Activated CD4-positive, alpha-beta T cell treated with anti-CD3 and anti-CD28 coated beads for 4 hours (primary cell): Measurements from ENCODE around the gene NPY1R.

ENCODE experiments used
- DNase-seq, 2 donors: peaks; one replicate each; pipeline ENCODE4 v3.0.0-alpha.2; 2020

The NPY1R gene

DNA sequence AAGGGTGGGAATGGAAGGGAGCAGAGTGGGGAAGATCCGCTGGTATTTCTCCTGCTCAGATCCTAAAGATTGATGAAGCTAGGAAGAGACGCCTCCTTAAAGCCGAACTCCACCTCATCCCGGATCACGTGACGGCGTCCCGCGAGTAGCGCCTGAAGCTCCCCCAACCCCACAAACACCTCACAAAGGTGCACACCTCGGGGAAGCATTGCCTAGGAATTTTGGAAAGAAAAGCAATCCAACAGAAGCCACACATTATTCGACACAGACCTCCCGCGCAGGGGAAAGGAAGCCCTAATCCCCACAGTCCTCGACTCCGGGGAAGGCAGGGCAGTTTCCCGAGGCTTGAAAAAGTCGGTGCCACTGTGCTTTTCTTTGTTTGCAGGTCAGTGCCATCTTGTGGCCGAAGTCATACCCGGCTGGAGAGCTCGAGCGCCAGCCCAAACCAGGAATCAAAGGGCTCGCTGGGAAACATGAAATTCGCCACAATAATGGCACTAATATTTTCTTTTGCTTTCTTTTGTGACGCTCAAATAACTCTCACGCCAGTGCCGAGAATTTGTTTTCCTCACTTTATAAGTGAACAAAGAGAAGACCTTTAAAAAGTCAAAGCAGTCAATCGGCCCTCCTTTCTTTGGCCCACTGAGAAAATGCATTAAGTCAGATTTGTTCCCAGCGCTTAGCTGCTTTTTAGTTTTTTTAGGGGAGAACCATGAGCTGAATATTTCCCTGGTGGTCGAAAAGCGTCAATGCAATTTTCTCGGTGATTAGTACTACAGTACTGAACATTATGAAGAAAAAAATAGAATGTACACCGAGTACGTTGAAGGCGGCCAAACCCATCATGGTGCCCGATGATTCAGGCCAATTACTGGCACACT, at the start of gene NPY1R:
TSS of gene NPY1R (minus strand) at position 71 of the 881 bp plus-strand sequence. CDS start 6,042 bp downstream, outside the sequence.
- peak in 1 of 2 donors; percentile 1 for DNase-seq

DNA sequence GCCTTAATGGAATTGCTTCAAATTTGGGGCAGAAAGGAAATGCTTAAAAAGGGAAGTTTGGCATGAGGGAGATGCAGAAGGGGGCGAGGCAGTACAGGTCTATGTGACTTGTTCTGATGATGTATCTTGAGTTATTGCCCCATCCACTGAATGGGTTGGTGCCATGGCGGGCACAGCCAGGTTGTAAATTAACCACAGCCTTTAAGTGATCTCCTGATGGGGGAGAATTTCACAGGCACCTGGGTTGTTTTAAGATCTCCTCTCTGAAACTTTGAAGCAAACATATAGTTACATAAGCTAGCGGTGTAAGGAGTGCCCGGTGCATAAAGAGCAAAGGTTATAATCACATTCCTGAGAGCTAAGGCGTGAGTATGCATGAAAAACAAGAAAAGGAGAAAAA, 48.3 kb upstream of the NPY1R start:
- no peak for DNase-seq

DNA sequence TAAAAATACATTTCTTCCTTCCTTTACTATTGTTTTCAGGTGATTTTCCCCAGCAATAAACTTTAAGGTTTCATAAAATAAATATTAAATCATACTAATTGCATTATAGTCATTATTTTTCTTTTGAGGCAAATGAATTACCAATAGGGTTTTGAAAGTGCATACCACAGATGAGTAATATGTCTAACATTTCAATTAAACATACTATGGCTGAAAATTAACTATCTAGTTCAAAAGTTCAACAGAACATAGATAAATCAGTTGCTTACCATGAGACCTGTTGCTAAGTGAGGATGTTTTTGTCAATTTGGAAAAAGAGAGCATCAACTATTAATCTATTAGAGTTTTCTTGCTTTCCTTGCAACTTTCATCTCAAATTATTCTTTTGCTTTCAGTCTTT, 46.3 kb upstream of the NPY1R start:
- DNase-seq, result no peak

DNA sequence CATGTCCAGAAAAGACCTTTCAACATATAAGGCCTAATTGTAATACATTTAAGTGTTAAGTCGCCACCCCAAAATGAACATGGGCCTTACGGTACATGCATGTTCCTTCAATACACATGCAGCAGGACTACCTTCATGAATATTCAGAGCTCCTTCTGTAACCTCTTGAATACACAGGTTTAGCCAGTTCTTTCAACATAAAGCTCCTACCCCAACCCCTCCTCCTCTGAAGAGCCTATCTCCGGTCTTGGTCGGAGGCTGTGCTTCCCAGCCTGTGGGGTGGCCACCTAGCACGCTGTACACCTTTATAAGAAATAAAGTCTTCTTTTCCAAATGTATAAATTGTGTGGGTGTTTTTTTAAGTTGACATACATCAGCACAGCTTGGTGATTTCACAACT, 39.6 kb upstream of the NPY1R start:
- no peak for DNase-seq

DNA sequence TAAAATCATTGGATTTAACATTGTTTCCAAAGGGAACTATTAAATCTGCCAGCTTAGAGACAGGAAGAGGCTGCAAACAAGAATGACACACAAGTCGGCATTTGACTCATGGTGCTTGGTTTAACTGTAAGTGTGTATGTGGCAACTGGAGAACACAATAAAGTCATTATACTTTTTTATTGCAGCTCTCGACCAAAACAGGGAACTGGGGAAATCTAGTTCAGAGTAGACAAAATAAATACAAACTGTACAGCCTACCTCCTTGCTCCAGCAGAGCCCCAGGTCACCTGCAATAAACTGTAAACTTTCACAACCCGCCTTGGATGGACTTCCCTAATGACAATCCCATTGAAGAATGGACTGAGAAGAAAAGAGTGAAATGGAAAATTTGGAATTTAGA, 35.3 kb upstream of the NPY1R start:
- DNase-seq, result no peak

DNA sequence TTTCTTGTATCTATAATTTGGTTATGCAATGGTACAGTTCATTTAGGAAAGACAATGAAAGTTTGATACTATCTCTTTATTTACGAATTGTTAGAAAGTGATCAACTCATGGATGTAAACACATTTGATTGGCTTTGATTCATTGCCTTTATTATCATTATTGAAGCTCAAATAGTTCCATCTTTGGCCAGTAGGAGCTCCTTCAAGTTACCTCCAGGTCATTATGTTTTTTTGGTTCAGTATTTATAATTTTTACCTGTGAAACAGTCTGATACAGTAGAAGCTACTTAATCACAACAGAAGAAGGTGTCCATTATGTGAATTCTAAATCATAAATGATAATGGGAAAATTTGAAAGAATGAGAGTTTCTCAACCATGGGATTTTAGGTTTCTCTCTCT, 23.7 kb upstream of the NPY1R start:
- no peak for DNase-seq

DNA sequence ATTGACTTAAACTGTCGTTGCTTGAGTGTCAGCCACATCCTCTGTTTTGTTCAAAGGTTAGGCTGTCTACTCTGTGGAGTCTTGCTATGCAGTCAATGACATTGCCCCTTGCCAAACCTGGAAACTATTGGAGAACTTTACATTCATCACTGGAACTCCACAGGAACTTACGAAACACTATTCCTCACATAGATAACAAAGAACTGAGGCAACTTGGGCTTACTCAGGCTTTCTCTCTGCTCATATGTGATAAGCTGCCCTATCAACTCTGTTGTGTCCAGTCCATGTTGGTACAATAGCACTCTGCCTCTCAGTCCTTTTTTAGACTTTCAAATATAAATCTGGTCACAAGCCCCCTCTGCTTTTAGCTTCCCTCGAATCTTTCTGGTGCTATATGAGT, 20.7 kb upstream of the NPY1R start:
- DNase-seq, result no peak

DNA sequence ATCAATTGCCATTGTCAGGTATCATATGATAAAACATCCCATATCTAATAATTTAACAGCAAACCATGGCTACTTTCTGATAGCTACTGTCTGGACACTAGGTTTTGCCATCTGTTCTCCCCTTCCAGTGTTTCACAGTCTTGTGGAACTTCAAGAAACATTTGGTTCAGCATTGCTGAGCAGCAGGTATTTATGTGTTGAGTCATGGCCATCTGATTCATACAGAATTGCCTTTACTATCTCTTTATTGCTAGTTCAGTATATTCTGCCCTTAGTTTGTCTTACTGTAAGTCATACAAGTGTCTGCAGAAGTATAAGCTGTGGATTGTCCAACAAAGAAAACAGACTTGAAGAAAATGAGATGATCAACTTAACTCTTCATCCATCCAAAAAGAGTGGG, 18.3 kb upstream of the NPY1R start:
- DNase-seq, result no peak

DNA sequence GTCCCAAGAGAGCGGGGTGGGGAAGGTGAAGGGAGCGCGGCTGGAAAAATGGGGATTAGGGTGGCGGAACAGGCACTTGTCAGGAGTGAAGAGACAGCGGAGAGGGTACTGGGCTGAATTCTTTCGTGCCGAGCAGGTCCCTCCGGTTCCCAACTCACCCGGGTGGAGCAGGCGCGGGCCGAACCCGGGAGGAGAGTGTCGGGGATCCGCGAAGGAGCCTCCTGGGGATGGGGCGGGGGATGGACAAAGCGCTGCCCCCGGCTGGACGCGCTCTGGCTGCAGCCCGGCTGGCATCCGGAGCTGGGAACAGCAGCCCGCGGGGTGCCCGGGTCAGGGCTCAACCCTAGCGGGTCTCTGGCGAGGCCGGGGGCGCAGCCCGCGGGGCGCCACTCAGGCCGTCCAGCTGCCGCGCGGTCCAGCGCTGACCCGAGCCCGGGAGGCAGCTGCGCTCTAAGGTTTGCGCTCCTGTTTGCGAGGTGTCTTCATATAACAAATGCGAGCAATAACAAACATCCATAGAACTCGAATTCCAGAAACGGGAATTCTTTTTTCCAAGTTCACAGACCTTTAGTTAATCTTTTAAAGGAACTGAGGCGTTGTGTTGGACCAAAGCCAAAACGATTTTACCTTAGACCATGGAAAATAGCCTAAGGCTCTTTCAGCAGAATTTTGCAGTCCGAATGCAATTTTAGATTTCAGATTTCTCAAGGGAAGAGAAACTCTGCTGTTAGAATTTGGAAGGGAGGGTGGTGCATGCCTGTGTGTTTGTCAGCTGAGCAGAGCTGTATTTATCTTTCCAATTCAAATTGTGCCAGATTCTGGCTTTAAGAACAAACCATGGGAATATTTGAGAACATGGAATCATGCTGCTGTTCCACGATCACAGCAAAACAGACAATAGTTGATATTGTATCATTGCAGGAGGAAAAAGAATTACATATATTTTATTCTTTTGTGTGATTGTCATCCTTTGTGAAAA, 12.0 kb upstream of the NPY1R start:
- no peak for DNase-seq

DNA sequence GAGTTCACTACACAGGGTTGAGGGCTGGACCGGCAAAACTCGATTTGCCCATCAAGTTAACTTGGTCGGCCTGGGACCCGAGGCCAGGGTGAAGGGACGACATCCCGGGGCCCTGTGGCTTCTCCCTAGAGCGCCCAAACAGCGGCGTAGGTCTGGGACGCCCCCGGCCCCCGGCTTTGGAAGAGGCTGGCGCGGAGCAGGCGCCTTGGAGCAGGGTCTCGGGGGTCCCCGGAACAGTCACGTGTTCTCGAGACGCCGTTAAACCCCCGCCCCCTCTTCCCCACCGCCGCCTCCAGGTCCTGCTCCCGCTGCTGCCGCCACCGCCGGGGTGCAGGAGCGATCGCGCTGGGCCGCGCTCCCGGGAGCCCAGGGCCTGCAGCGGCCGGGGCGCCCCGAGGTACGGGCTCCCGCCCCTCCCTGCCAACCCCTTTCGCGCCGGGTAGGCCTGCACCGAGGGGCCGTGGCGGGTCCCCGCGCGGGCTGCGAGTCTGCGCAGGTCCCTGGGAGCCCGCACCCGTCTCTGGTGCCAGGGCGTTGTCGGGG, 11.3 kb upstream of the NPY1R start, which contains the start of gene NPY5R:
TSS of gene NPY5R (plus strand) at position 289 of the 543 bp plus-strand sequence. CDS start 6,382 bp downstream, outside the sequence.
- no peak for DNase-seq

DNA sequence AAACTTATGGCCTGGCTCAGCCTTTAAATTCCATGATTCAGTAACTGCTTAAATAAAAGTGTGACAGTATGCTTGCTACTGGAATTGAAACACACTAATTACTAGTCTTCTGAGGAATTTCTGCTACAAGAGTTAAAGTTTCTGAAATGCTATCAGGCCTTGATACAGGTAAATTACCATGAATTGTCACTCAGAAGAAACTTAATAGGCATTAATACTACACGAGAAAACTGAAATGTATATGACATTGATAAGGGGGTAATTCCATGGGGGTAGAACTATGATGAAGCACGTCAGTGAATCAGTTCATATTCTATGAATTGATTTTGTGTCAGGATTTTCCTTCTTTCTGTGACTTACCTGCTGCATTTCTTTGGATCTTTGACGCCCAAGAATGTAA, 3.0 kb upstream of the NPY1R start:
- no peak for DNase-seq

DNA sequence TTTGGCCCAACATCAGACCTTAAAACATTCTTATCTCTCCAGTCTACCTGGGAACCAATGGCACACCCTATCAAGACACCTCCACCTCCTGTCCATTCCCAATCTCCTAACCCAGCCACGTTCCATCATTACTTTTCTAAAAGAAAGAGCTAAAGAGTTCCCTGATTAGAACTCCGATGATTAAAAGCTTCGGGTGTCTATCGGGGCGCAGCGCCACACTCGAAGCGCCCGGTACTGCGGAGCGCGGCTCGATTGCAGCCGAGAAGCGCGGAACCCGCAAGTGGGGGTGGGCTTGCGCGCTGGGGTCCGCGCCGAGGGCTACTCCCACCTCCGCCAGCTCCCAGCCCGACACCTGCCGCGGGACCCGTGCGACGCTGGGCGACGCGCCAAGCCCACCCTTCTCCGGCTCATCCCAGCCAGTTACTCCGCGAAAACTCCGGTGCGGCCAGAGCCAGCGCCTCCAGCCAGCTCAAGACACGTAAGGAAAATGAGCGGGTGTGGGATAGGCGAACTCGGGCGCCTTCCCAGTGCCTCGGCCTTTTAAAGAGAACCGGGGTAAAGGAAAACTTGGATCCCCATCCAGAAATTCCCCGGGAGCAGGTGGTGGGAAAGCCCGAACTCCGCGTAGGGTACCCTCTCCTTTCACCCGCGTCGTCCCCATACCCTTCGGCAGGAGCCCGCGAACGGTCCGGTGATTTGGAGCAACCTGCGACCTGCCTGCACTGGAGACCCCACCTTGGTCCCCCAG, 593 bp downstream of the NPY1R start:
- no peak for DNase-seq

DNA sequence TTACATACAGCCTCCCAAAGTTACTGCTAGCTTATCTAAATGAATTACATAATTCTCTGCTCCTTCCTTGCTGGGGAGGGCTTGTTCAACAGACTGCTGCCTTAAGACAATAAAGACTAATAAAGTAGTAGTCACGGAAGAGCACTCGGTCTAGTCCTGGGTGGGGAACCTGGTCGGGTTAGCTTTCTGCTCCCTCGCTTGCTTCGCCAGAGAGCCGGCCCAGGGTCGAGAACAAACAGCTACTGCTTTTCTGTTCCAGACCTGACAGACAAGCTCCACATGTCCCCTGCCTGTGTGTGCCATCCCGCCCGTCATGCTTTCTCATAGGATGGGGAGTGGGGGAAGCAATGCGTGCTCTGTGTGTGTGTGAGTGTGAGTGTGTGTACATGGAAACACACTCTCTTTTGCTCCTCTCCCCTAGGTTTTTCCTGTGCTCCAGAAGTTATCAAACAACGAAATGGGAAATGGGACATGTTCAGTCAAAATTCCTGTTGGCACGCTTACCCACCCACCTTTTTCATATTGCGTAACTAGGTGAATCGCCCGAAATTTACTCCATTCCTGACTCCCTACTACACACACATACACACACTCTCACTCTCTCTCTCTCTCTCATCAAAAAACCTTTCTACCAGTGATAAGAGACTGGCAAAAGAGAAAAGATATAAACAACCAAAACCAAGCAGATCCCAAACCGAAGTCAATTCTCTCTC, 1.3 kb downstream of the NPY1R start:
- DNase-seq, result no peak

DNA sequence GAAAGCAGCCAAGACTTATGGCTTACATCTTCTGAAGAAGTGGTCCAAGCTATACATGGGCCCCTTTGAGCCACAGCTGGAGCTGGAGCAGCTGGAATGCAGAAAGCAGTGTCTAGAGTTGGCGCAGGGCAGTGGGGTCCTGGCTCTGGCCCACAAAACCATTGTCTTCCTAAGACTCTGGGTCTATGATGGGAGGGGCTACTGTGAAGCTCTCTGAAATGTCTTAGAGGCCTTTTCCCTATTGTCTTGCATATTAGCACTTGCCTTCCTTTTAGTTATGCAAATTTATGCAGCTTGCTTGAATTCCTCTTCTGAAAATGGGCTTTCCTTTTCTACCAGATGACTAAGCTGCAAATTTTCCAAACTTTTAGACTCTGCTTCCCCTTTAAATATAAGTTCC, 15.3 kb downstream of the NPY1R start:
- no peak for DNase-seq

DNA sequence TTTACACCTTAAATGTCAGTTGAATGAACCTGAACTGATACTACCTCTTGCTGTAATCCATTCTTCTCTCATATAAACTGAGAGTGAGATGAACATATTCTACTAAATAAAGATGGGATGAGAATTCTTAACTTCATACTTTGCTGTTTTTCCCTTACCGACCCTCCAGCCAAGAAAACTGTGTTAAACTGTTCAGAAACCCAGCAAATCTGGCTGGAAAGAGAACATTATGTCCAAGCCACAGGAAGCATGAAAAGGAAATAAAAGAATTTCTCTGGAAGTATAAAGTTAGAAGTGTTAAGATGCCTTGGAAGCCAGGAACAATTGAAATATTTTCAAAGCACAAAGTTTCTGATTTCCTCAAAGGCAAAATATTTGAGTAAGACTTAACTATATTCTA, 22.9 kb downstream of the NPY1R start:
- no peak for DNase-seq

DNA sequence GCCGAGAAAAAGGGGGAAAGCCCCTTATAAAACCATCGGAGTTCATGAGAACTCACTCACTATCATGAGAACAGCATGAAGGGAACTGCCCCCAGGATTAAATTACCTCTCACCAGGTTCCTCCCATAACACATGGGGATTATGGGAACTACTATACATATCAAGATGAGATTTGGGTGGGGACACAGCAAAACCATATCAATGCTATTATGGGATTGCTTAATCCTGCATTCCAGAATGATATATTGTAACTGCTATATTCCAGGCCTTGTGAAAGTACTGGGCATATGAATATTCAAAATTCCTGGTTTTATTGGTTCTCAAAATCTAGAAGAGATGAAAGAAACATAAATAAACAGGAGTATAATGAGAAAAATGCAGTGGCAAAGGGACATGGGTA, 29.3 kb downstream of the NPY1R start:
- no peak for DNase-seq

DNA sequence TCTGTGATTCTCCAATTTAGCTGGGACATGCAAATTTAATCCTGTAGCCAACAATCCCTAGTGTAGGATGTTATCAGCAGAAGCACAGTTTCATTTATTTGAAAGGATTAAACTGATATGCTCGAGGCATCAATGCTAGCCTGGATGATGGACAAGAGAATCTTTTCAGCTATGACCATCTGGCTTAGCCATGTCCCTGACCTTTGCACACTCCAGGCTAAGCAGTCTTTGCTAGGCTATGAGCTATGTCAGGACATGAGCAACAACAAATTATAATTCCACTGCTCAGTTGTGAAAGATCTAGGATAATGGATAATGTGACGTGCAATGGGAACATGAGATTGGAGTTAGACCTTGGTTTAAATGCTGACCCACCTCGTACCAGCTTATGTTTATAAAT, 32.0 kb downstream of the NPY1R start:
- DNase-seq, result no peak

DNA sequence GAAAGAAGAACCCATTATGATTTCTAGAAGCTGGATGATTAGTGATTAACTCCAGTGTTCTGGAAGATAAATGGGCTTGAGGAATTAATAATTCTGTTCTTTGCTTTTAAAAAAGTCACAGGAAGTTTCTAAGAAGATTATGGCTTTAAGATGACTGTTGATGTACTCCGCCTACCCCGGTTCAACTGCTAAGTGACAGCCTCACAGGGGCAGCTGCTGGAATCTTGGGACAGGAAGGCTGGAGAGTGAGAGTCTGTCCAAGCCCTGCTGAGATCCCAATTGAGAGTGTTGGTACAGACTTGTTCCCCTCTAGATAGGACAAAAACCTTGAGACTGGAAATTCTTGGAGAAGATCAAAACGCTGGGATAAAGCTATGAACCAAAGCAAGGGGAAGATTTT, 37.3 kb downstream of the NPY1R start:
- DNase-seq, result no peak

DNA sequence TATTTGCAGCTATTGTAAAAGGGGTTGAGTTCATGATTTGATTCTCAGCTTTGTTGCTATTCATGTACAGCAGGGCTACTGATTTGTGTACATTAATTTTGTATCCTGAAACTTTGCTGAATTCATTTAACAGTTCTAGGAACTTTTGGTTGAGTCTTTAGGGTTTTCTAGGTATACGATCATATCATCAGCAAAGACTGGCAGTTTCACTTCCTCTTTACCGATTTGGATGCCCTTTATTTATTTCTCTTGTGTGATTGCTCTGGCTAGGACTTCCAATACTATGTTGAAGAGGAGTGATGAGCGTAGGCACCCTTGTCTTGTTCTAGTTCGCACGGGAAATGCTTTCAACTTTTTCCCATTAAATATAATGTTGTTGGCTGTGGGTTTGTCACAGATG, 48.1 kb downstream of the NPY1R start:
- no peak for DNase-seq

DNA sequence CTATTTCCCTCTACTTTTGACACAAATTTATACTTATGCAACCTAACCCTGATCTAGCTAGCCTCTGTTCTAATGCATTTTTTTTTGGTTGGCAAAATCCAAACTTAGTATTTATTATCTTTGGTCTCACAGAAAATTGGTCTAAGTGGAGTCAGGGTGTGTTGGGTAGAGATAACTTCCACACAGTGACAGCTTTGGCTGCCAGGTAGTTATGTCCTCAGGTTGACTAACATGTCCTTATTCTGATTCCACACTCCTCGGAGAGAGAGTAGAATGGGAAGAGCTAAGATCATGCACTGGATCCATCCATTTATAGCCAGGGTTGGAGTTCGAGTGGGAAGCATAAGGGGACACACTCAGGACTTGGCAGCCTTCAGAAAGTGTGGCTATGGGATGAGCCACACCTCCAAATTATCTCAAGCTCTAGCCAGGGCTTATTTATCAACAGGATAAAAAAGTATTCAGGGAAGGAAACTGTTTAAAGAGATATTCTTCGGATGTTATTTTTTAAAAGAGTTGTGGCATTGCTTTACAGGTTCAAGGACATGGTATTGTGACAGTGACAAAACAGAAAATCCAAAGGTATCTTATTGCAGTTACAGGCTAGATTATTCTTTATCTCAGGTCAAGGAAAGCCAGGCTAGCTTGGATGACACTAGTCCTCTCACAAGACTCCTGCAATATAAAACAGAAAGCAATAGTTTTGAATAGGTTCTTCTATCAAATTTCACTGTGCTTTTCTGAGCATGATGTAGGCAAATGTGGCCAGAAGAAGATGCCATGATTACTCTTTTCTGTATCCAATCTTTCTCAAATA, 51.5 kb downstream of the NPY1R start:
- DNase-seq, result no peak

DNA sequence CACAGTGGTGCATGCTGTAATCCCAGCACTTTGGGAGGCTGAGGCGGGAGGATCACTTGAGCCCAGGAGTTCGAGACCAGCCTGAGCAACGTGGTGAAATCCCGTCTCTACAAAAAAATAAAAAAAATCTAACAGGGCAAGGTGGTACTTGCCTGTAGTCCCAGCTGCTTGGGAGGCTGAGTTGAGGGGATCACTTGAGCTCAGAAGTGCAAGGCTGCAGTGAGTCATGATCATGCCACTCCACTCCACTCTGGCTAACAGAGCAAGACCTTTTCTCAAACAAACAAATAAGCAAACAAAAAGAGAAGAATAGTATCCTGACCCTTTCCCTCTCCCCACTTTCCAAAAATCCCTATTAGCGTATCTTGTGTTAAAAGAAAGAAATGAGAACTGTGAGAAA, 52.7 kb downstream of the NPY1R start:
- no peak for DNase-seq
